ENCODE data around the gene DMRTC2.

DNA sequence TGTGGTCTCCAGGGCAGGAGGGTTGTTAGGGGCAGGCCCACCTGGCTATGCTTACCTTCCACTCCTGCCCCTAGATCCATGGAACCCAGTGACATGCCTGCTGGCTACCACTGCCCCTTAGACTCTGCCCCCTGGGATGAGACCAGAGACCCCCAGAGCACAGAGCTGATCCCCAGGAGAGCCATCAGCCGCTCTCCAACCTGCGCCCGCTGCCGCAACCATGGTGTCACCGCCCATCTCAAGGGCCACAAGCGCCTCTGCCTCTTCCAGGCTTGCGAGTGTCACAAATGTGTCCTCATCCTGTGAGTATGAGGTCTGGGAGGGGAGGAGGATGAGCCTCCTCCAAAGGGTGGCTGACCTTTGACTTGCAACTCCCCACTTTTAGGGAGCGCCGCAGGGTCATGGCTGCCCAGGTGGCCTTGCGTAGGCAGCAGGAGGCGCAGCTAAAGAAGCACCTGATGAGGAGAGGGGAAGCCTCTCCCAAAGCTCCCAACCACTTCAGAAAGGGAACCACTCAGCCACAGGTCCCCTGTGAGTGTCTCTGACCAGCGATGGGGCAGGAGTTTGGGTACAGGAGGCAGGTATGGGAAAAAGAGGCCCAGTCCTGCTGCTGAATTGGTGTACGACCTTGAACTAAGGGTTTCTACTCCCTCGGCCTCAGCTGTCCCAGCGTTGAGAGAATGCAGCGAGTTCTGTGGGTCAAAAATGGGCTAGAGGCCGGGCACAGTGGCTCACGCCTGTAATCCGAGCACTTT is 2.7 kb downstream of the DMRTC2 start:
- TF ChIP-seq CEBPB (IDR thresholded peaks at IDR 0.05; ENCODE audit: borderline replicate concordance, low read depth, low read length) (no peak), ZNF232 (CRISPR knock-in tag; IDR thresholded peaks at IDR 0.05; ENCODE audit: borderline replicate concordance) (no peak), NR2F2 (IDR thresholded peaks at IDR 0.05; ENCODE audit: borderline replicate concordance, low read depth) (no peak), POLR2A (IDR thresholded peaks at IDR 0.05; ENCODE audit: insufficient read depth in 1 of 2, low read depth in 2 of 2, low read length in 2 of 2) (no peak), CREM (IDR thresholded peaks at IDR 0.05) (no peak), CREM (CRISPR knock-in tag; IDR thresholded peaks at IDR 0.05) (no peak)
- TF ChIP-seq, protein P1, sequence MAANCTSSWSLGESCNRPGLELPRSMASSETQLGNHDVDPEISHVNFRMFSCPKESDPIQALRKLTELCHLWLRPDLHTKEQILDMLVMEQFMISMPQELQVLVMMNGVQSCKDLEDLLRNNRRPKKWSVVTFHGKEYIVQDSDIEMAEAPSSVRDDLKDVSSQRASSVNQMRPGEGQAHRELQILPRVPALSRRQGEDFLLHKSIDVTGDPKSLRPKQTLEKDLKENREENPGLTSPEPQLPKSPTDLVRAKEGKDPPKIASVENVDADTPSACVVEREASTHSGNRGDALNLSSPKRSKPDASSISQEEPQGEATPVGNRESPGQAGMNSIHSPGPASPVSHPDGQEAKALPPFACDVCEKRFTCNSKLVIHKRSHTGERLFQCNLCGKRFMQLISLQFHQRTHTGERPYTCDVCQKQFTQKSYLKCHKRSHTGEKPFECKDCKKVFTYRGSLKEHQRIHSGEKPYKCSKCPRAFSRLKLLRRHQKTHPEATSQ (CRISPR knock-in tag; IDR thresholded peaks at IDR 0.05; ENCODE audit: borderline replicate concordance): no peak
